HG03066 (cell line): Measurements from ENCODE around the gene CEP55.

Experiments
- ATAC-seq: cut with Tn5 transposase; IDR thresholded peaks from one replicate; pipeline ENCODE4 v1.9.1; 2021; ENCODE audit warnings: low read depth; ENCODE audit not compliant: unreplicated experiment

Gene CEP55

DNA sequence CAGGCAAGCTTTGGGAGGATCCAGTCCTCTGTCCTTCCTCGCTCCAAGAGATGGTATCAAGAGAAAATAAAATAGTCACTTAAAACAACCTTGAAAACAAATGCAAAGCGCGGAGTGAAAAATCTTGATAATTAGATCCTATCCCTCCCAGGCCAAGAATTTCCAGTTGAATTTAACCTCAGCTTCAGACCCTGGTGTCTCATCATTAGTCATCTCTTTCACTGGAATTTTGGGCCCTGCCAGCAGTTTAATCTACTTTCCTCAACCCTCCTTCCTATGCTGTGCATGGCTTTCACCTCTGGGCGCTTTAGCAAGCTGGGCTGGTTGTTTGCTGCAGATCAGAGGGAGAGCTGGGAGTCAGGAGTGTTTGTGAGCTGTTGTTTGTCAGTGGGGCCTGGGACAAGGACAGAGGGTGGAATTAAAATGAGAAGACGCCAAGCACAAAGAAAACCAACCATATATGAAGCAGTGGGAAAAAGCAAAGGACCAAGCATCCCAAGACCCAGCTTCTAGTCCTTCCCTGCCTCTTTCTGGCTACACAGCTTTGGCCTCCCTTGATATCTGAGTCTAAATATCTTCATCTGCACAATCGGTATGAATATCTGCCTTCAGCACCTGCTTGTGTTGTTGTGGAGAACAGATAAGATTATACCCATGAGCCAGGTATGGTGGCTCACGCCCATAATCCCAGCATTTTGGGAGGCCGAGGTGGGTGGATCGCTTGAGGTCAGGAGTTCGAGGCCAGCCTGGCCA lies 27.8 kb upstream of the CEP55 start:
- no peak for ATAC-seq

DNA sequence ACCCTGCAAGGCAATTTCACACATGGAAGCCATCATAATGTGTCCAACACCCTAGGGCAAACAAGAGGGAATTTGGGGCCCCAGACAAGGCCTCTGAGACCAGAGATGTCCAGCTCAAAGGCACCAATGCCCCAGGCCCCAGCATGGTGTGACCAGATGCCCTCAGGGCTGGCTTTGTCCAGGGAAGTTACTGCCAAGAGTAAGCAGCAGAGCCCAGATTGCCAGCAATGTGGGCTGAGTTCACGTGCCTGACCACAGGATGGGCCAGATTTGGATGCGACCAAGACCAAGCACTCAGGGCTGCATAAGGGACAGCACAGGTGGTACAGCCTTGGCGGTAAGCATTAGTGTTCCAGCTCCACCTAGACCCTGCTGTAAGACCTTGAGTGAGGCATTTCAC lies 27.0 kb upstream of the CEP55 start:
- no peak for ATAC-seq

DNA sequence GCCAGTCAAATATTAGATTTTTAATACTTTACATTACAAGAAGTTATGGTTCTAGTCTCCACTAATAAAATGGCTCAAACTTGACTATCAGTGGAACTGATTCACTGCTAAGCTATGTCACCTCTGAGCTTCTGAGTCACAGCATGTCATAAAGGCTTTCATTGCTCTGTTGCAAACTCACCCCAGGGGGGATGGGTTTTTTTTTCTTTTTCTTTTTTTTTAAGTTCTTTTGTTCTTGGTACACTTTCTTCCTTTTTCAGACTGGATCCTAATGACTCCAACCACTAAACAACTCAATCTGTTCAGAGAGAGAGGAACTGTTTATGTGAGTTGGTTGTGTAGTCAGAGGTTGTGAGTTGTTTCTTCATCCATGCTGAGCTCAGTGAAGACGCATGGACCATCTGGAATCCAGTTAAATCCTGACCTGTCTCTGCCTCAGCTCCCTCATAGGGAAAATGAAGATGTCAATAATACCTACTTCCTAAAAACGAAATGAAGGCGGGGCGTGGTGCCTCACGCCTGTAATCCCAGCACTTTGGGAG lies 25.2 kb upstream of the CEP55 start:
- ATAC-seq = no peak

DNA sequence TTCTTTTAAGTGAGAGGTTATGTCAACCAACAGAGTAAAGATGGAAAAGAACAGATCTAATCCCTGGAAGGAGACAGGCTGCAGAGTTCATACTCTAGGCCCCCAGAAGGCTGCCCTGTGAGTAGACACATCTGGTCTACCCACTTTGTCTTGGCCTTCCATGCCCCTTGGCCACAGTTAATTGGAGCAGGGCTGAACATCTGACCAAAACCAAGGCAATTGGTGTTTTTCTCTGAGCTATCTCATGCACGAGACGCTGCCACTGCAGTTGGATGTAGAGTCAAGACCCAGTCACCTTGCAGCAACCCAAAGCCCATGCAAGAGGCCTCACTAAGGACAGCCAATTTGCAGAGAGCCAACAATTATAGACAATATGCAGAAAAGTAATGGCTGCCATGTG lies 23.3 kb upstream of the CEP55 start:
- no peak for ATAC-seq

DNA sequence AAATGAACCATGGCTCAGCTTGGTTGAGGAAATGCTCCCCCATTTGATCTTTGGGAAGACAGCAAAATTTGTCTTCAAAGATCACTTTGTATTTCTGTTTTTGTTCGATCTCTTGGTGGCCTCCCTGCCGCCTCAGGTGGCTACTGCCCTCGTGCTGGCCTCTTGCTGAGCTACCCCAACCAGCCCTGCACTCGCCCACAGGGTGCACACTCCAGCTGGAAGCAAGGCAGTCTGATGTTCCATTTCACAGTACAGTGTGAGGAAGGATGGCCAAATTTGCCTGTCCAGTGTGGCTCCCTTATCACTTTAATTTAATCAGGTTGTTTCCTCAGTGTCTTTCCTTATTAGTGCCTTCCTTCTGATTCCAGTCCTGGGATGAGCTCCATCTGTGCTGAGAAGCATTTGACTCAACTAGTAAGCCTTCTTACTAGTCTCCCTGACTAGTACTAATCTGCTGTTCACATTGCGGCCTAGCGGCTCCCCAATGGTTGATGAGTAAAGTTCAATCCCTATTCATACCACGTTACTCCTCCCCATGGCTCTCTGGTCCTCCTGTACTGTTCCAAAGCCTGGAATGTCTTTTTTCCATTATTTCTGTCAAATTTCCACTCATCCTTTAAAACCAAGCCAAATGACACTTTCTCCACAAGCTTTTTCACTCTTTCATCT lies 22.5 kb upstream of the CEP55 start:
- no peak for ATAC-seq

DNA sequence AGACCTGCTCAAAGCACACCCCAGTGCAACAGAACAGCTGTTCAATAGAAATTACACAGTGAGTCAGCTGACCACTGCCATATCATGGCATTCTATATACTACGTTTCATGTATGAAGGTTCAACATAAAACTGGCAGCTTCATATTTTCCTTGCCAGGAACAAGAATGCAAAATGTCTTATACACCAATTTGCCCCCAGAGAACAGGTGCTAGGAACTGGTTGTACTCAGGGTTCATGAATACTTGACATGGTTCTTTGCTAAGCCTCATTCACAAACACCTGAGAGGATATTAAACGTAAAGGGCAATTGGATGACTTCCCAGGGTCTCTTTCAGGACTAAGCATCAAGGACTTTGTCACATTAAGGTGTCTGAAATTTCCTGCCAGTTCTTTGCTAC lies 21.2 kb upstream of the CEP55 start:
- no peak for ATAC-seq

DNA sequence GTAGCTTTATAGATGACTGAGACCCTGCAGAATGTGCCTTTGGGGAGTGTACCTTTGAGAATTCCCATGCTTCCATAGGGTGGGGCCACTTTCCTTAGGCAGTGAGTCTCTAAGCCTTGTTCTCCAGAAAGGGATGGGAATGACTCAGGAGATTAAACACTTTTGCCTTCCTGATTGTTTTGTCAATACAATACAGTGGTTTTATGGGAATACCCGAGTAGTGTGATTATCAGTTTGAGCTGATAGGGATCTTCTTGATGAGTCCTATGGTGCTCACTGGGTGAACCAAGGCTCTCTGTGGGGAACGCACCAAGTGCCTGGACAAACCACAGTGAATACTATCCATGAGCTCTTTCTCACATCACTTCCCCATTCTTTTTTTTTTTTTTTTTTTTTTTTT lies 20.5 kb upstream of the CEP55 start:
- ATAC-seq = no peak

DNA sequence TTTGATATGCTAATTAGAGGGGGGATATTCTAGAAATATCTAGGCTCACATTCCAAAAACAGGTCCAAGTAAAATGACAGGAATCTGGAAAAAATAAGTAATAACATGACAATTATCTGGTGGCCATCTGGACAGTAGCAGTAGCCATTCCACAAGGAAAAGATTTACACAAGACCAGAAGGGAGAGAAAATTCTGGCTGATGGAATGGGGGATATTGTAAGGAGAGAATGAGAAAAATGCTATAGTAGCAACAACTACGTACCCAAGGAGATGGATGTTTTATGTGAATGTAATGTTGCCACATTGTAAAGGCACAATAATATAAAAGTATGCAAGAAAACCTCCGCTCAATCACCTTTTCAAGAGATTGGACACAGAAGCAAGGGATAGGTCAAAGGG lies 19.7 kb upstream of the CEP55 start:
- no peak for ATAC-seq

DNA sequence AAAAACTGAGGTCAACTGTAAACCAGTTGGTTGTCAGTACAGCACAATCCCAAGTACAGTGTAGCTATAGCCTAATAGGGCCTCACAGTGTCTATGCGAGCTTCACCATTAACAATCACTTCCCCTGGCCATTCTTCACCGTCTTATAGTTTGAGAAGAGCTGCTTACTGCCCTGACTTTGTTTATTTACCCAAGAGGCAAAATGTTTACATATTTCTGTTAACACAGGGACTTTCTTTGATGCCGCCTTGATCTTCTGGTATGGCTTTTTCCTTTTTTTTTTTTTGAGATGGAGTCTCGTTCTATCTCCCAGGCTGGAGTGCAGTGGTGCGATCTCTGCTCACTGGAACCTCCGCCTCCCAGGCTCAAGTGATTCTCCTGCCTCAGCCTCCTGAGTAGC lies 17.5 kb upstream of the CEP55 start:
- no peak for ATAC-seq

DNA sequence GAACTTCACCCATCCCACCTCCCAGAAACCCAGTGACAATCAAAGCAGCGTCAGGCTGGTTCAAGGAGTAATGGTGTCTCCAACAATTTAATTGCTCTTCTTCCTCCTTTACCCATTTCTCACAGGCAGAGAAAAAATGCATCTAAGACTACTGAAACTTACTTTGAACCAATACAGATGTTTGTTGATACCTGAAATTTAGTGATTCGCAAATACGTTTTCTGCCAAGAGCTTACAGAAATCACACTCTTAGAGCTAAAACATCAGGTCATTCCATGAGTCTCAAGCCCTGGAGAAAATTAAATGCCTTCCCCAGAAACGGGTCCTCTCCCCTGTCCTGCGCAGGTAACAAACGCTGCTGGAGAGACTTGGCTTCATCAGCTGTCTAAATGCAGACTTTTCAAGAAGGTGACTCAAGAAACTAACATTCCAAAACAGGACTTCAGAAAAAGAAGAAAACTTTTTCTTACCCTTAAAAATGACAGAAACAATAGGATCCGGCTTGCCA lies 14.7 kb upstream of the CEP55 start:
- ATAC-seq = no peak

DNA sequence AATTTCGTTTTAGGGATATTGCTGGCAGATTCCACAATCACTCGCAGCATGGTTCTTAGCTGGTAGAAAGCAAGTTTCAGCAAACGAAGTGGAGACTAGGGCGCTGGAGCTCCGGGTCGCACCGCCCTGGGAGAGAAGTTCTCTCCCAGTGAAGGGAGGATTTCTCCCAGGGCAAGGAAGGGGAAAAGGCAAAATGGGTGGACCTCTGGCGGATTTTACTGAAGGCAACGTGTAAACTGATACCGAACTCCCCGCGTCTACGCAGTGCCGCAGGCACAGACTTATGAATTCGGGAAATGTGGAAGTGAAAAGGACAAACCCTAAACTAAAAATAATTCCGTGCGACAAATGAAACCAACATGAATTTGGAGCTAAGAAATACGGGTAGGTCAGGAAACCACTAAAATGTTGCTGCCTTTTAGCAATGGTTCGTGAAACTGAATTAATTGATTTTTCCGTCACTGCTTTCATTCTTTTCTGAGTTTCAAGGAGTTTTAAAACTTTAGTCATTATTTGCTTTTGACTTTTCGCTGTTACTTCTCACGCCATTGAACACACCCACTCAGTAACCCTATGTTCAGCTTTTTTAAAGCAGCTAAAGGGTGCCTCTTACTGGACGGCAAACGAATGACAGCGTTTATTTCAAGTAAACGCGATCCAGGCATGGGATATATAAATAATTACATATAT lies 14.1 kb upstream of the CEP55 start, which contains the start of gene MYOF:
Gene MYOF, minus strand, starts transcription at position 190 of the 690 bp plus-strand sequence. Its CDS starts 140 bp downstream, at position 50.
- peak; percentile 74 for ATAC-seq

DNA sequence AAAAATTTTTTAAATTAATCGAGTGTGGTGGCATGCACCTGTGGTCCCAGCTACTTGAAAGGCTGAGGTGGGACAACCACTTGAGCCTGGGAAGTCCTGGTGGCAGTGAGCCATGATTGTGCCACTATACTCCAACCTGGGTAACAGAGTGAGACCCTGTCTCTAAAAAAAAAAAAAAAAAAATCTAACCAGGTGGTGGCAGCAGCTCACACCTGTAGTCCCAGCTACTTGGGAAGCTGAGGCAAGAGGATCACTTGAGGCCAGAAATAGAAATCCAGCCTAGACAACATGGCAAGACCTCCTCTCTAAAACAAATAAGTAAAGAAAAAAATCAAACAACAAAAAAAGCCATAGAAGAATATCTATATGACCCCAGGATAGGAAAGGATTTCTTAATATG lies 10.7 kb upstream of the CEP55 start:
- no peak for ATAC-seq

DNA sequence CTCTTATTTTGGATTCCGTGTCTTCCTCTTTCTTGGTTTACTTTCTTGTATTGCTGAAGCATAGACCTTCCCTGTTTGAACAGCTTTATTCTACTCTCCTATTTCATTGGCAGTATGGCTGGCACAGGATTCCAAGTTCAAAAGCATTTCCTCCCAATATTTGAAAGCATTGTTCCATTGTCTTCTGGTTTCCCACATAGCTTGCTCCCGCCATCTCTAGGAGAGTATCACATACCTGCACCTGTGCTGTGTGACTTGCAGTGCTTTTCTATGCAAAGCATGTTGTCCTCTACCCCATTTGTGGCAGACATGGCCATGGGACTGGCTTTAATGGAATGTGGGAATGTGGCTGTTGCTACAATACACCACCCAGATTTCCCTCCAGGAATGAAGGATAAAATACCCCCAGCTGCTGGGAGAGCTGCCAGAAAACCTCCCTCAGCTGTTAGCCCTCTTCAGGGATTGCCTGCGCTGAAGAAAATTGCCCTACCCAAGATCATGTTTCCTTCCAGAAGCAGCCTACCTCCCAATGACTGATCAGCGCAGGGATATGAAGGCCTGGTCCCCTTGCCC lies 7.4 kb upstream of the CEP55 start:
- ATAC-seq = no peak

DNA sequence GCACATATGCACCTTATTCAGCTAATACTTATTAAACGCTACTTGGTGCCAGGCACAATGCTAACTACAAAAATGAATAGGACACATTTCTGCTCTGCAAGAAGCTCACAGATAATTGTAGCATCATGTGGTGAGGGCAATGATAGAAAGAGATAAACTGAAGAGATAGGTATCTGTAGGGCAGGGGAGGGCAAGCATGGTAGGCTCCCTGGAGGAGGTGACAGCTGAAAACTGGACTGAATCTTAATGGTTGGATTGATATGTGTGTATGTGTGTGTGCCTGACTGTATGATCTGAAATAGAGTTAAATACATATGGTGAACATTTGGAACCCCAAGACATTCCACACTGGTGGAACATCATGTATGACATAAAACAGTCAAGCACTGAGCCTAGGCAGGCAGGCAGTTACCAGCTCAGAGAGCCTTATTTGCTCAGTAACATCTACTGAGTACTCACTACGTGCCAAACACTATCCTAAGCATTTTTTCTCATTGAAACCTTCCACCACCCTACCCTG lies 4.8 kb upstream of the CEP55 start:
- ATAC-seq = no peak

DNA sequence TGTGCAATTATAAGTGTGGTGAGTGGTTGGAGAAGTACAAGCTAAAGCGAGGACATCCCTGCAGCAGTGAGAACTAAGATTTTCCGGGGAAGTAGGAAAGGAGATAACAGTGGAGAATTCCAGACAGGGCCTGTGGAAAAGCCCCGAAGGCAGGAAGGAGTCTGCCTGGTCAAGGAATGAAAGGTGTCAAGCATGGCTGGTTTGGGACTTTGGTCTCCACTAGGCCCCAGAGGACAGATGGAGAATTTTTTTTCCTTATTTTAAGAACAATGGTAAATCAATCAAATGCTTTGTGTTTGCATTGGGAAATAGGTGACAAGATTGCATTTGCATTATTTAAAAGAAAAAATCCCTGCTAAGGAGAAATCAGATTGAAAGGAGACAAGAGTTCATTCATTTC lies 3.2 kb upstream of the CEP55 start:
- no peak for ATAC-seq

DNA sequence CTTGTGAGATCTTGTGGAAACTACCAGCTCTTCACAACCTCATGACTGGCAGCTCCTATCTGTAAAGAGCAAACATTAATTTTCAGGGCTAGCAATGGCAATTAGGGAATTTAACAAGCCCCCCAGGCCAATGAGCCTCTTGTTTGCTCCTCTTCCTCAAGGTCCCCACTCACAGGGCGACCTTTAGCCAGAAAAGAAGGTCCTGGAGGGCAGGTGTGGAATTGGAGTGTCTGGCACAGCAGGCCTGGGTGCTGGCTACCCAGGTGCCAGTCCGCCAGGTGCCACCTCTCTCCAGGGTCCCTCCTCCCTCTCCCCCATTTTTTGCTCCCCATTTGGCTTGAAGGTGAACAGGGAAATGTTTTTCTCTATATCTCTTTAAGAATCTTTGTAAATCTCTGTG lies 1.9 kb upstream of the CEP55 start:
- no peak for ATAC-seq

DNA sequence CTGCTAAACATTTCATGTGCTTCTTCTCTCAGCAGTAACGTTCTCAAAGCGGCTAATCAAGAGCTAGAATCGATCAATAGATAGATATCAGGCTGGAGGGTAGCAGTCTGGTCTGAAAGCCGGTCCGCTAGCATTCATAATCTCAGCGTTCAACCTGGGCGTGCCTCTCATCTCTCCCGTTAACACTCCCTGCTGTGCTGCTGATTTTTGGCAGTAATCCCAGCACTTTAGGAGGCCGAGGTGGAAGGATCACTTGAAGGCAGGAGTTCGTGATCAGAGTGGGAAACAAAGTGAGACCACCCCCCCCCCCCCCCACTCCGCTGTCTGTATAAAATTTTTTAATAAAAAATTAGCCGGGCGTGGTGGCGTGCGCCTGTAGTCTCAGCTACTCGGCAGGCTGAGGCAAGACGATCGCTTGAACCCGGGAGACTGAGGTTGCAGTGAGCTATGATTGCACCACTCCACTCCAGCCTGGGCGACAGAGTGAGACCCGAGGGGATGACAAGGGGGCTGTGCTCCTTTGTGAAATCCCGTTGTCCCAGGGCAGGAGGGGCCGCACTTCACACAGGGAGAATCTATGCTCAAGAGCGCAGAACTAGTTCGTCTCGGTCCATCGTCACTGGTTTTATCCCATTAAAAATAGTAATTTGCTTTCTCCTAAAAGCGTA lies 624 bp upstream of the CEP55 start:
- ATAC-seq = peak; percentile 19

DNA sequence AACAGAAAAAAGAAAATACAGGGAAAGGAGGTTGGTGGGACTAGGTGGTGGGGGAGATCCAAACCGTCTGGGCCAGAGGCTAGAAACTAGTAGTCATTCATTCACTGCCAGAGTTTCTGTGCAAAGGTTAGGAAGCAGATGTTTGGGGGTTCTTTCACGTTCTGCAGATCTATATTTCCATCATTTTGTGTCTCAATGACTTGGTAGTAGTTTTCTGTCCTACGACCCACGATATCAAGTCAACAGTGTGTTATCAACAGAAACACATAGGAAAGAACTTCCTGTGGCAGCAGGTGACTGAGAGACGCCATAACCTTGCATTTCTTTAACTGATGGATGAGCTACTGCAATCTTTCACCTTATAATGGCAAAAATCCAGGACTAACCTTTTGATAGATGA lies 1.8 kb downstream of the CEP55 start:
- no peak for ATAC-seq

DNA sequence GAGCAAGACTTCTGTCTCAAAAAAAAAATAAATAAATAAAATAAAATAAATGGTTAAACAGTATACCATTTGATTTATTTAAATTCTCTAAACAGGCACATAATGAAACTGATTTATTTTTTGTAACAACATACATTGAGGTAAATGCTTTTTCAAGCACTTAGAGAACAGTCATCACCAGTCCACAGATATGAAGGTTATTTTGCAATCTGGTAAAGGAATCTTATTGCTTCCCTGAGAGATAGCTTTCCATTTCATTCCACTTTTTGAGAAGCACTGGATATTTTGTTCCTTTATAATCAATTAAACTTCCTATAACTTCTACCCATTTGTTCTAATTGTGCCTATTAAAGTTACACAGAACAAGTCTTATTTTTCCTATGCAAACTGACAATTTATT lies 5.2 kb downstream of the CEP55 start:
- ATAC-seq = no peak

DNA sequence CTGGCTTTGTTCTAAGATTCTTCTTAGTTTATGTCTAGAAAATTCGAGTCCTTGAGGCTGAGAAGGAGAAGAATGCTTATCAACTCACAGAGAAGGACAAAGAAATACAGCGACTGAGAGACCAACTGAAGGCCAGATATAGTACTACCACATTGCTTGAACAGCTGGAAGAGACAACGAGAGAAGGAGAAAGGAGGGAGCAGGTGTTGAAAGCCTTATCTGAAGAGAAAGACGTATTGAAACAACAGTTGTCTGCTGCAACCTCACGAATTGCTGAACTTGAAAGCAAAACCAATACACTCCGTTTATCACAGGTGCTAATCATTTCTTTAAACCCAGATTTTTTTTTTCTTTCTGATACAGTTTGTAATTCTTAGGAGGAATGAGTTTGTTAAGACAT lies 6.7 kb downstream of the CEP55 start:
- ATAC-seq = peak; percentile 79
